Endodermal cell (in vitro differentiated cells): ENCODE results near the gene SLC35D1. TPM values are rescaled to one million over a fixed set of nuclear protein-coding genes. Genes with fewer than 3 reads are reported as not detected.

Experiments
- DNase-seq: peaks from one replicate; pipeline ENCODE4 v3.0.0-alpha.2; 2017
- H3K27ac ChIP-seq: 2 replicates; pipeline ENCODE4 v1.5.1; 2013; ENCODE audit warnings: mild to moderate bottlenecking, low read depth, low read length, moderate library complexity
- H3K27me3 ChIP-seq: 2 replicates; pipeline ENCODE4 v1.6.1; 2013; ENCODE audit warnings: mild to moderate bottlenecking, low read length, moderate library complexity; ENCODE audit not compliant: insufficient read depth, control insufficient read depth, poor library complexity, severe bottlenecking
- H3K36me3 ChIP-seq: 2 replicates; pipeline ENCODE4 v1.7.0; 2013; ENCODE audit warnings: mild to moderate bottlenecking, low read length, moderate library complexity; ENCODE audit not compliant: control insufficient read depth, insufficient read depth
- H3K4me1 ChIP-seq: one replicate; pipeline ENCODE4 v1.7.0; 2013; ENCODE audit warnings: low read length; ENCODE audit not compliant: control insufficient read depth, insufficient read depth
- H3K4me3 ChIP-seq: 2 replicates; pipeline ENCODE4 v1.5.1; 2013; ENCODE audit warnings: mild to moderate bottlenecking, low read length, moderate library complexity
- H3K9ac ChIP-seq: 2 replicates; pipeline ENCODE4 v1.6.1; 2013; ENCODE audit warnings: mild to moderate bottlenecking, low read length, moderate library complexity; ENCODE audit not compliant: poor library complexity, severe bottlenecking; ENCODE audit errors: extremely low read depth
- H3K9me3 ChIP-seq: 2 replicates; pipeline ENCODE4 v1.6.1; 2013; ENCODE audit warnings: mild to moderate bottlenecking, low read length, moderate library complexity; ENCODE audit not compliant: control insufficient read depth
- H3K27ac Mint-ChIP-seq: 2 replicates; pipeline ENCODE4 v1.8.0; 2020; ENCODE audit warnings: mixed read lengths
- H3K27me3 Mint-ChIP-seq: 2 replicates; pipeline ENCODE4 v1.8.0; 2021; ENCODE audit warnings: mild to moderate bottlenecking, mixed read lengths; ENCODE audit not compliant: insufficient read depth
- H3K36me3 Mint-ChIP-seq: 2 replicates; pipeline ENCODE4 v1.8.0; 2020; ENCODE audit warnings: low read depth, mixed read lengths
- H3K4me1 Mint-ChIP-seq: 2 replicates; pipeline ENCODE4 v1.8.0; 2020; ENCODE audit warnings: mixed read lengths
- H3K4me3 Mint-ChIP-seq: 2 replicates; pipeline ENCODE4 v1.8.0; 2020; ENCODE audit warnings: mild to moderate bottlenecking, moderate library complexity, mixed read lengths
- H3K9me3 Mint-ChIP-seq: 2 replicates; pipeline ENCODE4 v1.8.0; 2020; ENCODE audit warnings: mild to moderate bottlenecking, mixed read lengths
- WGBS, 2 experiments: methylation state at CpG; one replicate each; pipeline versions ENCODE4 v1.1.5 to v1.1.7; 2013; ENCODE audit warnings: missing lambda C conversion rate in 2 of 2, mixed read lengths in 1 of 2; ENCODE audit not compliant: insufficient coverage in 1 of 2, insufficient read length in 1 of 2; 5-methylcytosine and 5-hydroxymethylcytosine counted together
- total RNA-seq, 2 donors: library from RNA; stranded (reverse); fragmentation: NEBNext Ultra II Directional in 1 of 2; extraction: Animal tissue kit (Norgen Biotek cat#: 25700) in 1 of 2; gene quantifications; 2 replicates in 1 of 2; 3 replicates in 1 of 2; pipeline ENCODE4 v1.2.1, GENCODE V29; 2021
- TF ChIP-seq, protein P1 (sequence below): fragments of 200-600 bp; sonication (generic); conservative IDR thresholded peaks from 2 replicates; pipeline ENCODE4 v1.5.0; 2021; ENCODE audit warnings: antibody characterized with exemption, mild to moderate bottlenecking

SLC35D1 gene
- total RNA-seq, 2 donors from 2014 or later: 5.5 to 5.9 TPM

DNA sequence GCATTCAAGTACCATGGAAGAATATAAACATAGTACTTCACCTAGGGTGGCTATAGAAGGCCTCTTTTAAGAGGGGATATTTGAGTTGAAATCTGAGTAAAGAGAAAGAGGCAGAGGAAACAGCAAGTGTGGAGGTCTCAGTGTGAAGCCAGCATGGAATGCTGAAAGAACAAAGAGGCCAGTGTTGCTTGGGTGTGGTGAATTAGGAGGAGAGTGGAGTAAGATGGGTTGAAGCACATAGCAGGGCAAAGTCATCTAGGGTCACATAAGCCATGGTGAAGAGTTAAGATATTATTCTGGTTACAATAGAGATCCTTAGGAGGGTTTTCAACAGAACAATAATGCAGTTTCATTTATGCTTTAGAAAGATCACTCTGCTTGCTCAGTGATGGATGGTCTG lies 43.4 kb upstream of the SLC35D1 start:
- Histone ChIP-seq H3K9ac (no peak overlapping the region), H3K27me3 (no peaks in the 10 kb centered on the region), H3K36me3 (no peaks in the 10 kb centered on the region), H3K4me3 (no peak overlapping the region), H3K4me1 (no peaks in the 10 kb centered on the region), H3K27ac (peak overlapping the region; percentile 25), H3K9me3 (no peaks in the 10 kb centered on the region)
- no peaks in the 10 kb centered on the region for H3K9me3 Mint-ChIP-seq
- DNase-seq: peak; percentile 65
- H3K27me3 Mint-ChIP-seq: no peaks in the 10 kb centered on the region
- no peak overlapping the region for H3K27ac Mint-ChIP-seq
- no peak overlapping the region for H3K4me3 Mint-ChIP-seq
- peaks cover 5% of the 10 kb centered on the region for H3K4me1 Mint-ChIP-seq
- TF ChIP-seq, protein P1, sequence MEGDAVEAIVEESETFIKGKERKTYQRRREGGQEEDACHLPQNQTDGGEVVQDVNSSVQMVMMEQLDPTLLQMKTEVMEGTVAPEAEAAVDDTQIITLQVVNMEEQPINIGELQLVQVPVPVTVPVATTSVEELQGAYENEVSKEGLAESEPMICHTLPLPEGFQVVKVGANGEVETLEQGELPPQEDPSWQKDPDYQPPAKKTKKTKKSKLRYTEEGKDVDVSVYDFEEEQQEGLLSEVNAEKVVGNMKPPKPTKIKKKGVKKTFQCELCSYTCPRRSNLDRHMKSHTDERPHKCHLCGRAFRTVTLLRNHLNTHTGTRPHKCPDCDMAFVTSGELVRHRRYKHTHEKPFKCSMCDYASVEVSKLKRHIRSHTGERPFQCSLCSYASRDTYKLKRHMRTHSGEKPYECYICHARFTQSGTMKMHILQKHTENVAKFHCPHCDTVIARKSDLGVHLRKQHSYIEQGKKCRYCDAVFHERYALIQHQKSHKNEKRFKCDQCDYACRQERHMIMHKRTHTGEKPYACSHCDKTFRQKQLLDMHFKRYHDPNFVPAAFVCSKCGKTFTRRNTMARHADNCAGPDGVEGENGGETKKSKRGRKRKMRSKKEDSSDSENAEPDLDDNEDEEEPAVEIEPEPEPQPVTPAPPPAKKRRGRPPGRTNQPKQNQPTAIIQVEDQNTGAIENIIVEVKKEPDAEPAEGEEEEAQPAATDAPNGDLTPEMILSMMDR: no peak
- H3K36me3 Mint-ChIP-seq: no peaks in the 10 kb centered on the region

DNA sequence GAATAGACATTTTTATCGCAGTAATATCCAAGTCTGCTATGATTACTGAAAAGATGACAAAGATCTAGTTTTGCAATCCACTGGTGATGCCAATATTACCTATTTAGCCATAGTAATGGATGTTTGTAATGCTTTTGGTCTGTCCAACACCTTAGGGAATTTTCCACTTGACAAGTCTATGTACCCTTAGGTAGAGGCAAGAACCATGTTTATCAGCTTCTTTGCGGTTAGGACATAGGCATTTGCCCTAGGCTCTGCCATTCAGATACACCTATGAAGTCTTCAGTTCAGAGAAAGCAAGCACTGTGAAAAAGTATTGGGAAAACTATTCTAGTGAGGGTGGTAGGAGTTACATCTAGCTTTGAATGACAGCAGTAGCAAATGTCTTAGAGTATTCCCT lies 40.2 kb upstream of the SLC35D1 start:
- Mint-ChIP-seq H3K4me3 (no peak overlapping the region), H3K4me1 (peaks cover 5% of the 10 kb centered on the region), H3K27ac (no peak overlapping the region), H3K9me3 (no peaks in the 10 kb centered on the region), H3K27me3 (no peaks in the 10 kb centered on the region), H3K36me3 (no peaks in the 10 kb centered on the region)
- Histone ChIP-seq H3K36me3 (no peaks in the 10 kb centered on the region), H3K9me3 (peaks cover 11% of the 10 kb centered on the region), H3K27ac (no peak overlapping the region), H3K27me3 (no peaks in the 10 kb centered on the region), H3K4me1 (no peaks in the 10 kb centered on the region), H3K9ac (no peak overlapping the region), H3K4me3 (no peak overlapping the region)
- WGBS, 2 experiments: 89 to 98% methylated on average over 1 to 2 of the region's 2 CpGs
- no peak for DNase-seq
- TF ChIP-seq, protein P1: no peak

DNA sequence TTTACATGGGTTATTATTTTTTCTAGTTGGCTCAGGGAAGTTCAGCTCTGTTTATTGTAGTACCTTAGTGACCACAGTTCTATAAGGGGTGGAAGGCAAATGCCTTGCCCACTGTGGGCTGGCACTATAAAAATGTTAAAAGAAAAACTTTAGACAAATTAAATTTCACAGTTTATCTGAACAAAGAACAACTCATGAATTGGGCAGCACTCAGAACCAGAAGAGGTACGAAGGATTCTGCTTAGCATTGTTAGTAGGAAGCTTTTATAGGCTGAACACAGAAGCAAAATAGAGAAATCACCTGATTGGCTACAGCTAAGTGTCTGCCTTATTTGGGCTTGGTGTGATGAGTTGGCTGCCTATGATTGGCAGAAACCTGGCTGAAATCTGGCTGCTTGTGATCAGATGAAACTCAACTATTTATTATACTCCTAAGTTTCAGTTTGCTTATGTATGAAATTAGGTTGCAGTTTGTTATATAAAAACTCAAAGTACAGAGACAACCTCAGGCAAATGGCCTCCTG lies 35.8 kb upstream of the SLC35D1 start:
- H3K36me3 ChIP-seq: no peaks in the 10 kb centered on the region
- WGBS, 2 experiments: 86 to 97% methylated on average over 1 of the region's 1 CpG
- no peak overlapping the region for H3K9ac ChIP-seq
- Mint-ChIP-seq H3K9me3 (peaks cover 11% of the 10 kb centered on the region), H3K4me3 (no peak overlapping the region), H3K27ac (no peak overlapping the region), H3K36me3 (no peaks in the 10 kb centered on the region), H3K4me1 (no peaks in the 10 kb centered on the region), H3K27me3 (no peaks in the 10 kb centered on the region)
- H3K9me3 ChIP-seq: peaks cover 11% of the 10 kb centered on the region
- TF ChIP-seq, protein P1: no peak
- no peaks in the 10 kb centered on the region for H3K4me1 ChIP-seq
- DNase-seq: no peak
- H3K4me3 ChIP-seq: no peak overlapping the region
- no peak overlapping the region for H3K27ac ChIP-seq
- no peaks in the 10 kb centered on the region for H3K27me3 ChIP-seq
